PC-9 (cell line): ENCODE measurements around the gene HSD17B11. TPM values are rescaled to one million over a fixed set of nuclear protein-coding genes. Genes with fewer than 3 reads are reported as not detected.
"Not testable (repeated sequence)": the region's sequence is repeated elsewhere in the genome, so short reads cannot be mapped to it uniquely, and the experiment has no call there.

Source experiments
- BruUV-seq: library from RNA; stranded (reverse); fragments of 400-500 nt; replicated peaks from 2 replicates; lab custom pipeline; 2021; lab: Mats Ljungman, UMichigan
- CTCF ChIA-PET: fragments of 300-600 bp; sonication (Branson Sonifier 250); formaldehyde crosslinking; loops from one replicate; lab custom pipeline; 2022; ENCODE audit warnings: antibody characterized with exemption; lab: Charles Lee
- POLR2A ChIA-PET: fragments of 300-600 bp; sonication (Branson Sonifier 250); formaldehyde crosslinking; loops from one replicate; lab custom pipeline; 2022; ENCODE audit warnings: antibody characterized with exemption; ENCODE audit not compliant: unreplicated experiment; lab: Charles Lee
- DNase-seq, 2 experiments: peaks; one replicate each; pipeline versions ENCODE4 v3.0.0 to v3.0.0-alpha.2; 2015 to 2022; ENCODE audit warnings: mixed read lengths in 1 of 2
- H2AFZ ChIP-seq: fragments of 200-600 bp; sonication (generic); 2 replicates; pipeline ENCODE4 v1.8.1; 2017; ENCODE audit warnings: antibody characterized with exemption
- H3F3A ChIP-seq: fragments of 200-600 bp; sonication (generic); 2 replicates; pipeline ENCODE4 v1.8.1; 2017; ENCODE audit warnings: antibody characterized with exemption, mild to moderate bottlenecking, low read depth; ENCODE audit not compliant: insufficient read depth
- H3K27ac ChIP-seq: fragments of 200-600 bp; sonication (generic); 2 replicates; pipeline ENCODE4 v1.6.1; 2016; ENCODE audit warnings: mixed run types
- H3K27me3 ChIP-seq: fragments of 200-600 bp; sonication (generic); 2 replicates; pipeline ENCODE4 v1.6.1; 2016; ENCODE audit warnings: low read depth, mixed run types; ENCODE audit not compliant: insufficient read depth
- H3K36me3 ChIP-seq: fragments of 200-600 bp; sonication (generic); 2 replicates; pipeline ENCODE4 v1.6.1; 2016; ENCODE audit warnings: low read depth, mixed run types
- H3K4me1 ChIP-seq: fragments of 200-600 bp; sonication (generic); replicated peaks from 2 replicates; pipeline ENCODE4 v1.6.1; 2016; ENCODE audit warnings: mixed run types; ENCODE audit not compliant: insufficient read depth
- H3K4me2 ChIP-seq: fragments of 200-600 bp; sonication (generic); 2 replicates; pipeline ENCODE4 v1.6.1; 2017; ENCODE audit warnings: mixed run types
- H3K4me3 ChIP-seq: fragments of 200-600 bp; sonication (generic); 2 replicates; pipeline ENCODE4 v1.6.1; 2016; ENCODE audit warnings: mixed run types
- H3K79me2 ChIP-seq: fragments of 200-600 bp; sonication (generic); 2 replicates; pipeline ENCODE4 v1.6.1; 2017; ENCODE audit warnings: low read depth, mixed run types
- H3K9me2 ChIP-seq: fragments of 200-600 bp; sonication (generic); 2 replicates; pipeline ENCODE4 v1.8.1; 2017; ENCODE audit warnings: mild to moderate bottlenecking; ENCODE audit not compliant: insufficient read depth
- H3K9me3 ChIP-seq: fragments of 200-600 bp; sonication (generic); 2 replicates; pipeline ENCODE4 v1.8.1; 2016; ENCODE audit warnings: low read depth; ENCODE audit not compliant: insufficient read depth
- H4K20me1 ChIP-seq: fragments of 200-600 bp; sonication (generic); 2 replicates; pipeline ENCODE4 v1.8.1; 2017; ENCODE audit not compliant: insufficient read depth
- EZH2 ChIP-seq: fragments of 200-600 bp; sonication (generic); IDR thresholded peaks from 2 replicates; pipeline ENCODE4 v1.8.0; 2017; ENCODE audit warnings: antibody characterized with exemption, low read depth
- intact Hi-C: fragments of 100-400 bp; cut with micrococcal nuclease; formaldehyde crosslinking; loops from one replicate; pipeline ENCODE4 v1.10.0; 2022; ENCODE audit not compliant: unreplicated experiment
- total RNA-seq: library from RNA; stranded (reverse); gene quantifications from 2 replicates; pipeline ENCODE4 v1.2.3, GENCODE V29; 2021
- TF ChIP-seq, protein P1 (sequence below): fragments of 200-600 bp; sonication (generic); conservative IDR thresholded peaks from 2 replicates; pipeline ENCODE4 v1.6.1; 2017; ENCODE audit warnings: mixed run types, antibody characterized with exemption, mild to moderate bottlenecking, moderate library complexity

HSD17B11 gene
- total RNA-seq, 1 experiment from 2014 or later, result 26.9 TPM

DNA sequence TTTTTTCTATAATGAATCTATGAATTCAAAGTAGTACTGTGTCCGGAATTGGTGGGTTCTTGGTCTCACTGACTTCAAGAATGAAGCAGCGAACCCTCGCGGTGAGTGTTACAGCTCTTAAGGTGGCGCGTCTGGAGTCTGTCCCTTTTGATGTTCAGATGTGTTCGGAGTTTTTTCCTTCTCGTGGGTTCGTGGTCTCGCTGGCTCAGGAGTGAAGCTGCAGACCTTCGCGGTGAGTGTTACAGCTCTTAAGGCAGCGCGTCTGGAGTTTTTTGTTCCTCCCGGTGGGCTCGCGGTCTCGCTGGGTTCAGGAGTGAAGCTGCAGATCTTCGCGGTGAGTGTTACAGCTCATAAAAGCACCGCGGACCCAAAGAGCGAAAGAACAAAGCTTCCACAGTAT lies 4.1 kb upstream of the HSD17B11 start:
- intact Hi-C loops, result not testable (repeated sequence)

DNA sequence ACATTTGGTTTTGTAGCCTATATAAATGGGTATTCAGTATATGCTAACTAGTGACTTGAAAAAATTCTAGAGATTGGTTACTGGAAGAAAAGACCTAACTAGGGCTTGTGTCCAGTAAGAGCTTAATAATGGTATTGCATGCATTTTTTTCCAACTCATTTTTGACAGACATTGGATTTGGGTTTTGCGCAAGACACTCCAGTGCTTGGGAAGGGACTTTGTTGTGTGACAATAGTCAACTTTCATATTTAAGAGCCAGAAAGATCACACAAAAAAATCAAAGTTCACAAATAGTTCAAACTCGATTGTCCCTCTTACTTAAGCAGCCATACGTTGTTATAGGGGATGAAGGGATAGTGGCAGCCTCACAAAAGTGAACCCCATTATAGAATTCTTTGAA lies 1.2 kb upstream of the HSD17B11 start:
- Histone ChIP-seq H3K9me2 (no peaks in the 10 kb centered on the region), H3K27ac (no peak overlapping the region), H3K4me1 (0 out of 2 replicates have a peak, but pooled peaks cover 5% of the 10 kb centered on the region), H3F3A (peaks cover 8% of the 10 kb centered on the region; the same call in 1 of the 2 replicates), H3K4me2 (no peak overlapping the region), H2AFZ (no peak overlapping the region), H3K9me3 (no peaks in the 10 kb centered on the region), H3K4me3 (no peak overlapping the region), H3K79me2 (peaks cover 15% of the 10 kb centered on the region), H3K27me3 (no peaks in the 10 kb centered on the region), H3K36me3 (no peaks in the 10 kb centered on the region), H4K20me1 (no peaks in the 10 kb centered on the region)
- CTCF ChIA-PET, result no interaction called here
- DNase-seq, result no peak
- intact Hi-C loops, result no loop called here
- BruUV-seq, result no TSS peak
- TF ChIP-seq EZH2, result no peak
- TF ChIP-seq, protein P1, sequence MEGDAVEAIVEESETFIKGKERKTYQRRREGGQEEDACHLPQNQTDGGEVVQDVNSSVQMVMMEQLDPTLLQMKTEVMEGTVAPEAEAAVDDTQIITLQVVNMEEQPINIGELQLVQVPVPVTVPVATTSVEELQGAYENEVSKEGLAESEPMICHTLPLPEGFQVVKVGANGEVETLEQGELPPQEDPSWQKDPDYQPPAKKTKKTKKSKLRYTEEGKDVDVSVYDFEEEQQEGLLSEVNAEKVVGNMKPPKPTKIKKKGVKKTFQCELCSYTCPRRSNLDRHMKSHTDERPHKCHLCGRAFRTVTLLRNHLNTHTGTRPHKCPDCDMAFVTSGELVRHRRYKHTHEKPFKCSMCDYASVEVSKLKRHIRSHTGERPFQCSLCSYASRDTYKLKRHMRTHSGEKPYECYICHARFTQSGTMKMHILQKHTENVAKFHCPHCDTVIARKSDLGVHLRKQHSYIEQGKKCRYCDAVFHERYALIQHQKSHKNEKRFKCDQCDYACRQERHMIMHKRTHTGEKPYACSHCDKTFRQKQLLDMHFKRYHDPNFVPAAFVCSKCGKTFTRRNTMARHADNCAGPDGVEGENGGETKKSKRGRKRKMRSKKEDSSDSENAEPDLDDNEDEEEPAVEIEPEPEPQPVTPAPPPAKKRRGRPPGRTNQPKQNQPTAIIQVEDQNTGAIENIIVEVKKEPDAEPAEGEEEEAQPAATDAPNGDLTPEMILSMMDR, result no peak
- POLR2A ChIA-PET, result no interaction called here

More for the DNA sequence above, 4.1 kb upstream of the HSD17B11 start:
- H3K4me2 ChIP-seq, H3K4me1 ChIP-seq, H4K20me1 ChIP-seq, H3K79me2 ChIP-seq, H2AFZ ChIP-seq, H3K27me3 ChIP-seq, POLR2A ChIA-PET, H3K9me2 ChIP-seq, DNase-seq, H3K4me3 ChIP-seq, H3K36me3 ChIP-seq, H3K27ac ChIP-seq, H3K9me3 ChIP-seq, BruUV-seq, H3F3A ChIP-seq: not testable (repeated sequence)
- CTCF ChIA-PET, result interaction anchor here (0.6 kb wide), 1 partner anchor 72 kb away, joined by 4 read pairs; no protein-coding TSS in a partner anchor

DNA sequence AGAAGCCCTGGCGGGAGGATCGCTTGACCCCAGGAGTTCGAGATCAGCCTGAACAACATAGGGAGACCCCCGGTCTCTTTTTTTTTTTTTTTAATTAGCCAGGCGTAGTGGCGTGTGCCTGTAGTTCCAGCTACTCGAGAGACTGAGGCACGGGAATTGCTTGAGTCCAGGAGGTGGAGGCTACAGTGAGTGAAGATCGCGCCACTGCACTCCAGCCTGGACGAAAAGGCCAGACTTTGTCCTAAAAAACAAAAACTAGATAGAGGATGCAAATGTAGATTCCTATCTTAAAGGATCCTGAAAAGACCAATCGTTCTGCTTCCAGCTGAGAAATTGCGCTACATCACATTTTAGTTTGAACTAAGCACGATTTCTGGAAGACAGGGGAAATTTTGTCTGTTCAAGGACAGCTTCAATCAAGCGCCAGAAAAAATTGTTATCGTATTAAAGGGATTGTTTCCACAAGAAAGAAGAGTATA lies 627 bp upstream of the HSD17B11 start:
- Histone ChIP-seq H3K9me3 (no peaks in the 10 kb centered on the region), H3K4me1 (0 out of 2 replicates have a peak, but pooled peaks cover 5% of the 10 kb centered on the region), H2AFZ (peak overlapping the region; percentile 86), H3K4me3 (peak overlapping the region; percentile 88), H3K27ac (peak overlapping the region; percentile 55), H3F3A (peaks cover 8% of the 10 kb centered on the region; the same call in 1 of the 2 replicates), H3K36me3 (no peaks in the 10 kb centered on the region), H3K4me2 (peak overlapping the region; percentile 84), H4K20me1 (no peaks in the 10 kb centered on the region), H3K27me3 (no peaks in the 10 kb centered on the region), H3K79me2 (peaks cover 21% of the 10 kb centered on the region), H3K9me2 (no peaks in the 10 kb centered on the region)
- BruUV-seq, result no TSS peak
- POLR2A ChIA-PET, result interaction anchor here (1.1 kb wide), 1 partner anchor 31 kb away, joined by 5 read pairs; the partner anchor contains the start of gene NUDT9
- CTCF ChIA-PET, result interaction anchor here (0.6 kb wide), 1 partner anchor 74 kb away, joined by 3 read pairs; no protein-coding TSS in a partner anchor
- intact Hi-C loops, result loop anchor here (2.0 kb wide), 1 partner anchor 31 kb away; the partner anchor contains the start of gene NUDT9
- TF ChIP-seq, protein P1, result no peak; the same call in 1 of the 2 replicates
- TF ChIP-seq EZH2, result no peak
- no peak for DNase-seq
